Measurements from ENCODE around the gene OPCML. TPM values are rescaled to one million over a fixed set of nuclear protein-coding genes. Genes with fewer than 3 reads are reported as not detected.

Gene OPCML
- total and polyA plus RNA-seq, 2 donors from 2014 or later = 0.77 to 1.1 TPM

DNA sequence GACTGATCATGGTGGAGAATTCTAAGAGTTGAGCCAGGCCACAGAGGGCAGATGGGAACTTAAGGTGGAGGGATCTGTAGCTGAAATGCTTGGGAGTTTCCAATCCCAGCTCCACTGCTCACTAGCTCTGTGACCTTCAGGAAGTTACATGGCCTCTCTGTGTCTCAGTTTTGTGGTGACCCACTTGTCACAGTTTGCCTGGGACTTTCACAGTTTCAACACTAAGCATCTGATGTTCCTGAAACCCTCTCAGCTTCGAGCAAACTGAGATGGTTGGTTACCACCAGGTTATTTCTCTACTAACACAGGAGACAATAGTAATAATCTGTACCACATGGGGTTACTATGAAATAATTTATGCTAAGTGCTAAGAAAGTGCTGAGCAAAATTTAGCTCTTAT, 505.3 kb downstream of the OPCML start:
- Histone ChIP-seq H3K27ac (ENCODE audit: low read depth in 2 of 2, low read length in 2 of 2) (no peak overlapping the region), H3K4me1 (ENCODE audit: control insufficient read depth in 2 of 3, insufficient read depth in 2 of 3, low read depth in 1 of 3, low read length in 3 of 3) (no peaks in the 10 kb centered on the region), H3K36me3 (ENCODE audit: control insufficient read depth in 2 of 3, insufficient read depth in 3 of 3, low read length in 3 of 3) (no peaks in the 10 kb centered on the region), H3K4me3 (ENCODE audit: low read length in 3 of 3) (no peak overlapping the region), H3K9me3 (ENCODE audit: control insufficient read depth in 2 of 3, insufficient read depth in 1 of 3, low read length in 3 of 3) (no peaks in the 10 kb centered on the region), H3K9ac (ENCODE audit: low read length in 3 of 3) (no peak overlapping the region), H3K27me3 (ENCODE audit: control insufficient read depth, insufficient read depth, low read length) (no peaks in the 10 kb centered on the region)
- DNase-seq = no peak
- no peak for FAIRE-seq
- TF ChIP-seq, protein P1, sequence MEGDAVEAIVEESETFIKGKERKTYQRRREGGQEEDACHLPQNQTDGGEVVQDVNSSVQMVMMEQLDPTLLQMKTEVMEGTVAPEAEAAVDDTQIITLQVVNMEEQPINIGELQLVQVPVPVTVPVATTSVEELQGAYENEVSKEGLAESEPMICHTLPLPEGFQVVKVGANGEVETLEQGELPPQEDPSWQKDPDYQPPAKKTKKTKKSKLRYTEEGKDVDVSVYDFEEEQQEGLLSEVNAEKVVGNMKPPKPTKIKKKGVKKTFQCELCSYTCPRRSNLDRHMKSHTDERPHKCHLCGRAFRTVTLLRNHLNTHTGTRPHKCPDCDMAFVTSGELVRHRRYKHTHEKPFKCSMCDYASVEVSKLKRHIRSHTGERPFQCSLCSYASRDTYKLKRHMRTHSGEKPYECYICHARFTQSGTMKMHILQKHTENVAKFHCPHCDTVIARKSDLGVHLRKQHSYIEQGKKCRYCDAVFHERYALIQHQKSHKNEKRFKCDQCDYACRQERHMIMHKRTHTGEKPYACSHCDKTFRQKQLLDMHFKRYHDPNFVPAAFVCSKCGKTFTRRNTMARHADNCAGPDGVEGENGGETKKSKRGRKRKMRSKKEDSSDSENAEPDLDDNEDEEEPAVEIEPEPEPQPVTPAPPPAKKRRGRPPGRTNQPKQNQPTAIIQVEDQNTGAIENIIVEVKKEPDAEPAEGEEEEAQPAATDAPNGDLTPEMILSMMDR (IDR thresholded peaks at IDR 0.05; ENCODE audit: borderline replicate concordance, extremely low read depth, insufficient read depth) = no peak
- intact Hi-C loops (cut with DNase I) = no loop called here

DNA sequence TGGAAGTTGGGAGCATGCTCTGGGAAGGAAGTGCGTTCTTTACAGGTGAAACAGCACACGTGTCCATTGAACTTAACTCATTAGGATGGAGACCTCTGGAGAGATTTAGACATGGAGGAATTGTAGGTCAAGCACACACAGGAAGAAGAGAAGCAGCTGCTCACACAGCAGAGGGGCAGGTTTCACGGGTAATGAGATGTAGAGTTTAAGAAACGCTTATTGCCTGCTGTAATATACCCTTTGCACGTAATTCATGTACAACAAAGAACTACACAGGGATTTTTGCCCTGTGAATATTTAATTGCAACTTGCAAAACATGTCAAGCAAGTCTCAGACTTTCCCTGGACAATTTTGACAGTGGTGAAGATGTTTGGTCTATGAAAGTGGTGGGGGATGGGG, 508.0 kb downstream of the OPCML start:
- no peaks in the 10 kb centered on the region for H3K9me3 ChIP-seq (ENCODE audit: control insufficient read depth in 2 of 3, insufficient read depth in 1 of 3, low read length in 3 of 3)
- TF ChIP-seq, protein P1 (IDR thresholded peaks at IDR 0.05; ENCODE audit: borderline replicate concordance, extremely low read depth, insufficient read depth) = no peak
- no peaks in the 10 kb centered on the region for H3K27me3 ChIP-seq (ENCODE audit: control insufficient read depth, insufficient read depth, low read length)
- no peak overlapping the region for H3K4me3 ChIP-seq (ENCODE audit: low read length in 3 of 3)
- H3K4me1 ChIP-seq (ENCODE audit: control insufficient read depth in 2 of 3, insufficient read depth in 2 of 3, low read depth in 1 of 3, low read length in 3 of 3) = no peaks in the 10 kb centered on the region
- no peaks in the 10 kb centered on the region for H3K36me3 ChIP-seq (ENCODE audit: control insufficient read depth in 2 of 3, insufficient read depth in 3 of 3, low read length in 3 of 3)
- H3K27ac ChIP-seq (ENCODE audit: low read depth in 2 of 2, low read length in 2 of 2) = no peak overlapping the region
- H3K9ac ChIP-seq (ENCODE audit: low read length in 3 of 3) = no peak overlapping the region
- intact Hi-C loops (cut with DNase I) = no loop called here
- FAIRE-seq (no peak), DNase-seq (peak in 2 of 5 donors; percentile 50 to 61)

DNA sequence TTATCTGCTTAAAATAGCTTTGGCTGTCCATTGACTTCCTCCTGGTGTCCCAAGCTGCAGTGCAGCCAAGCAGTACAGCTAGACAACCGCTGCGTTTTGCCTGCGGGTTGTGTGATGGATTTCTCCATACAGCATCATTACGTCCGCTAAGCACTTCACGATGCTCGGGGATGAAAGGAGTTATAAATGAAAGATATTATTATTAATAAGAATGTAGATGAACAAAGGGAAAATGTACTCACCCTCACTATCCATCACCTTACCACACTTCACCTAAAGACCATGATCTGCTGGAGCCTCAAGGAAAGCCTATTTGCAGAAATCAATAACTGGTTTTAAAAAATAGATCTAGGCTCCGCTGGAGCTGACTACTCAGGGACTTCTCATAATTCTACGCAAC, 509.1 kb downstream of the OPCML start:
- no peaks in the 10 kb centered on the region for H3K36me3 ChIP-seq (ENCODE audit: control insufficient read depth in 2 of 3, insufficient read depth in 3 of 3, low read length in 3 of 3)
- no peak overlapping the region for H3K9ac ChIP-seq (ENCODE audit: low read length in 3 of 3)
- TF ChIP-seq, protein P1 (IDR thresholded peaks at IDR 0.05; ENCODE audit: borderline replicate concordance, extremely low read depth, insufficient read depth) = no peak

DNA sequence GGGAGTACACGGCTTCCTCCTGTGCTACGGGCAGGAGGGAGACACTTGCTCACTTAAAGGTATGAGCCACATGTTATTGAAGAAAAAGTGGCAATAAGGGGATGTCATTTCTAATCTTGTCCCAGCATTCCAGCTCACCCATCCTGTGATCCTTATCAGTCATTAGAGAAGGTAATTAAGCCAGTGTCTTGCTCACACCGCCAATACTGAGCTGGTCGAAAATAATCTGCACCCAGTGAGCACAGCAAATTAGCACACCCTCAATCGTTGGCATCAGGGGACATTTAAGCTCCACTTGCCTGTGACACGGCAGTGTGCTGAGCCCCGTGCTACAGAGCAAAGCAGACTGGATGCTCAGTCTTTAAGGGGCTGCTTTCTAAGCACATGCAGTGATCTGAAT, 510.7 kb downstream of the OPCML start:
- no peaks in the 10 kb centered on the region for H3K36me3 ChIP-seq (ENCODE audit: control insufficient read depth in 2 of 3, insufficient read depth in 3 of 3, low read length in 3 of 3)
- intact Hi-C loops (cut with DNase I) = no loop called here
- H3K4me1 ChIP-seq (ENCODE audit: control insufficient read depth in 2 of 3, insufficient read depth in 2 of 3, low read depth in 1 of 3, low read length in 3 of 3) = no peaks in the 10 kb centered on the region
- TF ChIP-seq, protein P1 (IDR thresholded peaks at IDR 0.05; ENCODE audit: borderline replicate concordance, extremely low read depth, insufficient read depth) = no peak
- no peaks in the 10 kb centered on the region for H3K27me3 ChIP-seq (ENCODE audit: control insufficient read depth, insufficient read depth, low read length)
- no peak overlapping the region for H3K9ac ChIP-seq (ENCODE audit: low read length in 3 of 3)
- no peak overlapping the region for H3K4me3 ChIP-seq (ENCODE audit: low read length in 3 of 3)
- no peak for FAIRE-seq
- no peaks in the 10 kb centered on the region for H3K9me3 ChIP-seq (ENCODE audit: control insufficient read depth in 2 of 3, insufficient read depth in 1 of 3, low read length in 3 of 3)
- DNase-seq = no peak
- no peak overlapping the region for H3K27ac ChIP-seq (ENCODE audit: low read depth in 2 of 2, low read length in 2 of 2)

More for the DNA sequence above, 509.1 kb downstream of the OPCML start:
- FAIRE-seq (no peak), DNase-seq (no peak)
- Histone ChIP-seq H3K27ac (ENCODE audit: low read depth in 2 of 2, low read length in 2 of 2) (no peak overlapping the region), H3K4me1 (ENCODE audit: control insufficient read depth in 2 of 3, insufficient read depth in 2 of 3, low read depth in 1 of 3, low read length in 3 of 3) (no peaks in the 10 kb centered on the region), H3K9me3 (ENCODE audit: control insufficient read depth in 2 of 3, insufficient read depth in 1 of 3, low read length in 3 of 3) (no peaks in the 10 kb centered on the region), H3K27me3 (ENCODE audit: control insufficient read depth, insufficient read depth, low read length) (no peaks in the 10 kb centered on the region), H3K4me3 (ENCODE audit: low read length in 3 of 3) (no peak overlapping the region)
- intact Hi-C loops (cut with DNase I) = no loop called here

Data from kidney (tissue), 14 donors.